PFSK-1 (cell line): ENCODE measurements around the gene PPIB.

Experiments
- POLR2AphosphoS5 ChIP-seq: IDR thresholded peaks from 2 replicates; pipeline ENCODE4 v1.6.1; 2012; ENCODE audit warnings: low read depth, mild to moderate bottlenecking, control low read depth, low read length, moderate library complexity
- REST ChIP-seq, 2 experiments: IDR thresholded peaks; 2 replicates each; pipeline versions ENCODE4 v1.6.1 to v1.8.0; 2011 to 2012; ENCODE audit warnings: low read depth in 2 of 2, low read length in 2 of 2, control low read depth in 1 of 2, inconsistent platforms in 1 of 2, mild to moderate bottlenecking in 1 of 2, moderate library complexity in 1 of 2; ENCODE audit not compliant: insufficient read depth in 1 of 2
- SIN3A ChIP-seq: IDR thresholded peaks from 2 replicates; pipeline ENCODE4 v1.6.1; 2012; ENCODE audit warnings: mild to moderate bottlenecking, low read length, moderate library complexity, borderline replicate concordance; ENCODE audit not compliant: insufficient read depth
- TAF1 ChIP-seq: IDR thresholded peaks from 2 replicates; pipeline ENCODE4 v1.6.1; 2012; ENCODE audit warnings: low read length, control low read depth, borderline replicate concordance; ENCODE audit not compliant: insufficient read depth

- TF ChIP-seq SIN3A (no peak), POLR2AphosphoS5 (no peak), REST (IDR thresholded peaks at IDR 0.05; ENCODE audit: insufficient read depth in 1 of 2, low read depth in 2 of 2, low read length in 2 of 2) (no peak), TAF1 (no peak)
Measured at GRCh38 chr15:64122936-64123351, 39.9 kb downstream of the PPIB start.
